Lower leg skin (tissue), 3 donors: ENCODE measurements around the gene ZNF543.

Experiments
- CTCF ChIP-seq, 3 donors: fragments of 450-650 bp; IDR thresholded peaks; one replicate each; pipeline ENCODE4 v1.5.1; 2016; ENCODE audit warnings: antibody characterized with exemption in 3 of 3, mild to moderate bottlenecking in 3 of 3, moderate library complexity in 2 of 3
- POLR2A ChIP-seq, 2 donors: fragments of 450-650 bp; IDR thresholded peaks; one replicate each; pipeline ENCODE4 v1.6.1; 2016 to 2017; ENCODE audit warnings: antibody characterized with exemption in 2 of 2, mild to moderate bottlenecking in 1 of 2, moderate library complexity in 1 of 2

DNA sequence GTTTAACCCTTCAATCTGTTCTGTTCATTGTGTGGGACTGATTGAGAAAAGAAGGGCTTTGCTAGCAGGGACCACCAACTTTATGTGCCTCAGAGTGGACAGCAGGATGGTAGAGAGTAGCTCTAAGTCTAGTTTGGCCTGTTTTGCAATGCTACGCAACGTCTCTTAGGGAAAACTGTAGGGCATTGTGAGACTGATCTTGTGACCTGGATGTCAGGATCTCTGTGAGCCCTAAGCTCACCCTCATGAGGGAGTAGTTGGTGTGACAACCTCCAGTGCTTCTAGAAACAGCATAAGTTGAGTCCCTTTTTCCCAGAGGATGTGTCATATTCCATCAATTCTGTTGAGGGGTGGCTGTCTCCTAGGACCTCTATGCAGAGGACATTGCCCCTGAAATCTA, 9.5 kb upstream of the ZNF543 start:
- TF ChIP-seq POLR2A (IDR thresholded peaks at IDR 0.05), result no peak
- no peak for TF ChIP-seq CTCF (IDR thresholded peaks at IDR 0.05)
